Activated CD8-positive, alpha-beta T cell treated with anti-CD3 and anti-CD28 coated beads for 36 hours (primary cell): Measurements from ENCODE around the gene SHISA4. TPM values are rescaled to one million over a fixed set of nuclear protein-coding genes. Genes with fewer than 3 reads are reported as not detected.

ENCODE experiments used
- ATAC-seq: fragments of 200-7000 bp; cut with Tn5 transposase; one replicate; pipeline ENCODE4 v1.10.0; 2021; ENCODE audit warnings: mild to moderate bottlenecking, moderate library complexity
- CTCF ChIA-PET: fragments of 350-600 bp; sonication (Branson Sonifier 250); formaldehyde crosslinking; loops from one replicate; lab custom pipeline; 2021; ENCODE audit warnings: antibody characterized with exemption; lab: Charles Lee
- POLR2A ChIA-PET: fragments of 350-600 bp; sonication (Branson Sonifier 250); formaldehyde crosslinking; loops from one replicate; lab custom pipeline; 2021; ENCODE audit warnings: antibody characterized with exemption; lab: Charles Lee
- DNase-seq: peaks from one replicate; pipeline ENCODE4 v3.0.0-alpha.2; 2020
- H3K27ac Mint-ChIP-seq: one replicate; pipeline ENCODE4 v1.8.0; 2021; ENCODE audit warnings: mild to moderate bottlenecking, mixed read lengths
- H3K27me3 Mint-ChIP-seq: one replicate; pipeline ENCODE4 v1.8.0; 2021; ENCODE audit warnings: mixed read lengths
- H3K36me3 Mint-ChIP-seq: one replicate; pipeline ENCODE4 v1.8.0; 2021; ENCODE audit warnings: low read depth, mixed read lengths
- H3K4me1 Mint-ChIP-seq: one replicate; pipeline ENCODE4 v1.8.0; 2021; ENCODE audit warnings: low read depth, mixed read lengths
- H3K4me3 Mint-ChIP-seq: one replicate; pipeline ENCODE4 v1.8.0; 2021; ENCODE audit warnings: mild to moderate bottlenecking, moderate library complexity, mixed read lengths
- H3K9me3 Mint-ChIP-seq: one replicate; pipeline ENCODE4 v1.8.0; 2021; ENCODE audit warnings: mixed read lengths
- CTCF ChIP-seq: fragments of 200-600 bp; IDR thresholded peaks from one replicate; pipeline ENCODE4 v1.8.0; 2022; ENCODE audit warnings: antibody characterized with exemption, mild to moderate bottlenecking
- intact Hi-C: fragments of 100-400 bp; cut with micrococcal nuclease; formaldehyde crosslinking; loops from one replicate; pipeline ENCODE4 v1.10.0; 2022
- total RNA-seq, 2 experiments: library from RNA; stranded (reverse); gene quantifications; one replicate each; pipeline ENCODE4 v1.2.3, GENCODE V29; 2021

The SHISA4 gene
- total RNA-seq, 2 experiments from 2014 or later, result 0.47 TPM; not detected in 1

GRCh38 chr1:201861448-201861847 is 27.2 kb upstream of the SHISA4 start:
- intact Hi-C loops, result no loop called here
- ChIA-PET CTCF (interaction anchor here (1.0 kb wide), 1 partner anchor 13 kb away, joined by 3 read pairs; no protein-coding TSS in a partner anchor), POLR2A (no interaction called here)
- Mint-ChIP-seq H3K4me3 (no peak overlapping the region), H3K4me1 (no peaks in the 10 kb centered on the region), H3K27me3 (no peaks in the 10 kb centered on the region), H3K27ac (no peak overlapping the region), H3K9me3 (no peaks in the 10 kb centered on the region), H3K36me3 (peaks cover 36% of the 10 kb centered on the region)
- no peak for TF ChIP-seq CTCF
- ATAC-seq (no peak), DNase-seq (no peak)

- POLR2A ChIA-PET, result no interaction called here
- ATAC-seq, result no peak
- H3K27me3 Mint-ChIP-seq, result no peaks in the 10 kb centered on the region
- no peaks in the 10 kb centered on the region for H3K4me1 Mint-ChIP-seq
- TF ChIP-seq CTCF, result no peak
- CTCF ChIA-PET, result no interaction called here
- intact Hi-C loops, result no loop called here
- no peak overlapping the region for H3K4me3 Mint-ChIP-seq
- H3K27ac Mint-ChIP-seq, result no peak overlapping the region
- peaks cover 51% of the 10 kb centered on the region for H3K36me3 Mint-ChIP-seq
- no peak for DNase-seq
- no peaks in the 10 kb centered on the region for H3K9me3 Mint-ChIP-seq
Observed at GRCh38 chr1:201870397-201870796, 18.3 kb upstream of the SHISA4 start.

- TF ChIP-seq CTCF, result no peak
- H3K9me3 Mint-ChIP-seq, result no peaks in the 10 kb centered on the region
- no peak for DNase-seq
Observed at GRCh38 chr1:201874672-201875071, 14.0 kb upstream of the SHISA4 start.

GRCh38 chr1:201876148-201876818 is 12.4 kb upstream of the SHISA4 start:
- intact Hi-C loops, result no loop called here
- ATAC-seq (no peak), DNase-seq (no peak)
- H3K27me3 Mint-ChIP-seq, result no peaks in the 10 kb centered on the region
- H3K36me3 Mint-ChIP-seq, result peaks cover 34% of the 10 kb centered on the region
- TF ChIP-seq CTCF, result no peak
- no peak overlapping the region for H3K27ac Mint-ChIP-seq
- ChIA-PET CTCF (no interaction called here), POLR2A (interaction anchor here (3.0 kb wide), 1 partner anchor 7 kb away, joined by 9 read pairs; no protein-coding TSS in a partner anchor)
- no peaks in the 10 kb centered on the region for H3K4me1 Mint-ChIP-seq
- no peak overlapping the region for H3K4me3 Mint-ChIP-seq
- no peaks in the 10 kb centered on the region for H3K9me3 Mint-ChIP-seq

More at GRCh38 chr1:201874672-201875071, 14.0 kb upstream of the SHISA4 start:
- no peak overlapping the region for H3K27ac Mint-ChIP-seq
- H3K36me3 Mint-ChIP-seq, result peaks cover 42% of the 10 kb centered on the region
- no peak for ATAC-seq
- intact Hi-C loops, result no loop called here
- H3K4me3 Mint-ChIP-seq, result no peak overlapping the region
- no peaks in the 10 kb centered on the region for H3K4me1 Mint-ChIP-seq
- POLR2A ChIA-PET, result interaction anchor here (0.8 to 3.0 kb wide), 2 partner anchors 9 to 27 kb away, joined by 3 to 9 read pairs; no protein-coding TSS in a partner anchor
- CTCF ChIA-PET, result interaction anchor here (0.7 to 1.2 kb wide), 3 partner anchors 12 to 22 kb away, joined by 3 to 4 read pairs (median 3); no protein-coding TSS in a partner anchor
- no peaks in the 10 kb centered on the region for H3K27me3 Mint-ChIP-seq

- ChIA-PET CTCF (interaction anchor here (0.7 to 8.3 kb wide), 17 partner anchors 9 to 842 kb away, joined by 3 to 100 read pairs (median 3); no protein-coding TSS in a partner anchor), POLR2A (interaction anchor here (0.6 to 0.7 kb wide), 2 partner anchors 8 to 17 kb away, joined by 3 read pairs; no protein-coding TSS in a partner anchor)
- H3K27ac Mint-ChIP-seq, result peak overlapping the region; percentile 35
- DNase-seq, result peak; percentile 44
- H3K4me3 Mint-ChIP-seq, result no peak overlapping the region
- H3K9me3 Mint-ChIP-seq, result no peaks in the 10 kb centered on the region
- peak; percentile 72 for TF ChIP-seq CTCF
- intact Hi-C loops, result no loop called here
- H3K27me3 Mint-ChIP-seq, result no peaks in the 10 kb centered on the region
- H3K36me3 Mint-ChIP-seq, result peaks cover 21% of the 10 kb centered on the region
- no peaks in the 10 kb centered on the region for H3K4me1 Mint-ChIP-seq
- peak; percentile 73 for ATAC-seq
Observed at GRCh38 chr1:201877877-201878401, 10.8 kb upstream of the SHISA4 start.
